ENCODE measurements around the gene SEZ6.

- TF ChIP-seq POLR2AphosphoS5 (IDR thresholded peaks at IDR 0.05; ENCODE audit: low read depth, low read length): no peak
- TF ChIP-seq POLR2A (IDR thresholded peaks at IDR 0.05; ENCODE audit: low read depth, low read length): no peak
Measured at GRCh38 chr17:28929787-28930186, 76.0 kb downstream of the SEZ6 start.

Measured in GM12892 (cell line).